GM12878 (cell line): Measurements from ENCODE around the gene ITGA2. TPM values are rescaled to one million over a fixed set of nuclear protein-coding genes. Genes with fewer than 3 reads are reported as not detected.

Experiments used
- ATAC-seq: fragments of 200-7000 bp; cut with Tn5 transposase; 3 replicates; pipeline ENCODE4 v1.9.1; 2020; ENCODE audit warnings: mild to moderate bottlenecking, moderate library complexity
- BruUV-seq: library from RNA; stranded (reverse); fragments of 400-500 nt; replicated peaks from 2 replicates; lab custom pipeline; 2021; lab: Mats Ljungman, UMichigan
- CTCF ChIA-PET: fragments of 300-600 bp; sonication (Branson Sonifier 250); formaldehyde crosslinking; extraction: SDS; loops from one replicate; lab custom pipeline; 2021; ENCODE audit warnings: inconsistent platforms; lab: Yijun Ruan, JAX
- POLR2A ChIA-PET: fragments of 350-600 bp; formaldehyde crosslinking; extraction: SDS; loops from one replicate; lab custom pipeline; 2021; ENCODE audit warnings: inconsistent platforms; lab: Charles Lee
- RAD21 ChIA-PET: fragments of 300-600 bp; sonication (Branson Sonifier 250); formaldehyde crosslinking; loops from one replicate; lab custom pipeline; 2023; ENCODE audit warnings: antibody characterized with exemption; ENCODE audit not compliant: unreplicated experiment; lab: Charles Lee
- SMC1A ChIA-PET: fragments of 300-600 bp; sonication (Branson Sonifier 250); formaldehyde crosslinking; loops from one replicate; lab custom pipeline; 2023; ENCODE audit not compliant: unreplicated experiment, uncharacterized antibody; lab: Charles Lee
- DNase-seq: peaks from one replicate; pipeline ENCODE4 v3.0.0-alpha.2; 2011; ENCODE audit warnings: low read depth, low spot score
- FAIRE-seq: peaks from 3 replicates; lab custom pipeline; 2011; peaks lifted over from hg19 to GRCh38; lab: Jason Lieb, UNC
- H2AFZ ChIP-seq: 2 replicates; pipeline ENCODE4 v1.6.0; 2011; ENCODE audit warnings: low read depth, low read length, control low read depth; ENCODE audit not compliant: control insufficient read depth
- H3K27ac ChIP-seq: 2 replicates; pipeline ENCODE4 v1.5.1; 2011; ENCODE audit warnings: control low read depth; ENCODE audit not compliant: control insufficient read depth, insufficient read depth
- H3K27me3 ChIP-seq, 2 experiments: replicated peaks in 1 of 2; 2 replicates each; pipeline versions ENCODE4 v1.6.0 to v1.6.1; 2011; ENCODE audit warnings: low read length in 1 of 2; ENCODE audit not compliant: control insufficient read depth in 2 of 2, insufficient read depth in 2 of 2
- H3K36me3 ChIP-seq, 2 experiments: 2 replicates each; pipeline ENCODE4 v1.5.1; 2011; ENCODE audit warnings: low read length in 1 of 2; ENCODE audit not compliant: control insufficient read depth in 2 of 2, insufficient read depth in 2 of 2
- H3K4me1 ChIP-seq: 2 replicates; pipeline ENCODE4 v1.6.1; 2011; ENCODE audit warnings: mild to moderate bottlenecking, low read length, moderate library complexity, mixed read lengths; ENCODE audit not compliant: control insufficient read depth, insufficient read depth
- H3K4me2 ChIP-seq: 2 replicates; pipeline ENCODE4 v1.6.0; 2011; ENCODE audit warnings: control low read depth; ENCODE audit not compliant: control insufficient read depth, insufficient read depth
- H3K4me3 ChIP-seq: fragments of 200-600 bp; sonication (generic); 2 replicates; pipeline ENCODE4 v1.5.1; 2016
- H3K79me2 ChIP-seq: 2 replicates; pipeline ENCODE4 v1.6.0; 2011; ENCODE audit warnings: low read length; ENCODE audit not compliant: control insufficient read depth, insufficient read depth
- H3K9ac ChIP-seq: 2 replicates; pipeline ENCODE4 v1.8.0; 2011; ENCODE audit warnings: low read length, control low read depth, mixed read lengths; ENCODE audit not compliant: control insufficient read depth, insufficient read depth
- H3K9me3 ChIP-seq: replicated peaks from 3 replicates; pipeline ENCODE4 v1.5.1; 2011; ENCODE audit warnings: mild to moderate bottlenecking, low read length; ENCODE audit not compliant: control insufficient read depth, insufficient read depth
- H4K20me1 ChIP-seq: 2 replicates; pipeline ENCODE4 v1.6.0; 2011; ENCODE audit not compliant: control insufficient read depth, insufficient read depth
- SMAD5 ChIP-seq: IDR thresholded peaks from 2 replicates; pipeline ENCODE4 v1.6.1; 2016; ENCODE audit warnings: antibody characterized with exemption, low read depth
- SMARCA5 ChIP-seq: fragments of 450-650 bp; IDR thresholded peaks from 2 replicates; pipeline ENCODE4 v1.6.1; 2017; ENCODE audit warnings: mild to moderate bottlenecking
- SP1 ChIP-seq: IDR thresholded peaks from one replicate; pipeline ENCODE4 v1.6.1; 2011; ENCODE audit warnings: low read depth, low read length
- SREBF2 ChIP-seq: IDR thresholded peaks from 2 replicates; pipeline ENCODE4 v1.6.1; 2012; ENCODE audit warnings: mild to moderate bottlenecking, low read length
- ZNF384 ChIP-seq: IDR thresholded peaks from 2 replicates; pipeline ENCODE4 v1.6.1; 2012; ENCODE audit warnings: low read depth, mild to moderate bottlenecking, low read length, improper control_type of control experiment, borderline replicate concordance
- WGBS: methylation state at CpG from one replicate; pipeline ENCODE4 v1.1.6; 2016; ENCODE audit warnings: low lambda C conversion rate; ENCODE audit not compliant: insufficient replicate concordance, insufficient coverage; ENCODE audit errors: missing lambda C conversion rate; 5-methylcytosine and 5-hydroxymethylcytosine counted together
- in situ Hi-C: fragments of 300-500 bp; cut with MboI; formaldehyde crosslinking; loops from 9 replicates; pipeline ENCODE4 v1.14.3; 2018; ENCODE audit warnings: mixed read lengths
- intact Hi-C: fragments of 100-400 bp; cut with micrococcal nuclease; formaldehyde crosslinking; loops from one replicate; pipeline ENCODE4 v1.14.2; 2022; ENCODE audit not compliant: unreplicated experiment
- polyA plus RNA-seq, 11 experiments: library from polyadenylated mRNA; depleted of rRNA in 4 of 11; unstranded in 6 of 11; stranded (reverse) in 5 of 11; fragments of >200 nt; fragmentation: Nextera tagmentation in 4 of 11; fragmentation: Illumina TruSeq in 1 of 11; extraction: Ambion mirVana in 4 of 11; extraction: Trizol in 1 of 11; gene quantifications; 1 replicate in 1 of 11; 2 replicates in 10 of 11; pipeline versions ENCODE4 v1.2.1 to v1.2.3, GENCODE V29; 2011 to 2016; ENCODE audit warnings: inconsistent platforms in 2 of 11, missing spikeins in 2 of 11, low read depth in 1 of 11
- total RNA-seq, 4 experiments: library from RNA; depleted of rRNA in 3 of 4; stranded (reverse); fragments of >200 nt in 3 of 4; fragmentation: Illumina TruSeq in 1 of 4; extraction: Trizol in 1 of 4; gene quantifications; 2 replicates each; pipeline versions ENCODE4 v1.2.1 to v1.2.3, GENCODE V29; 2013 to 2021
- TF ChIP-seq, protein P1 (sequence below): fragments of 450-650 bp; IDR thresholded peaks from 2 replicates; pipeline ENCODE4 v1.6.1; 2017; ENCODE audit warnings: borderline replicate concordance
- TF ChIP-seq, protein P2 (sequence below): IDR thresholded peaks from 2 replicates; pipeline ENCODE4 v1.6.1; 2011; ENCODE audit warnings: mild to moderate bottlenecking, low read depth, low read length, moderate library complexity; ENCODE audit not compliant: insufficient replicate concordance
- TF ChIP-seq, protein P3 (sequence below): fragments of 450-650 bp; IDR thresholded peaks from 2 replicates; pipeline ENCODE4 v1.6.1; 2014; ENCODE audit warnings: mild to moderate bottlenecking

The ITGA2 gene
- total and polyA plus RNA-seq, 10 of the 15 experiments (the other 5 are each of a cell fraction or from before 2014, with no cell fraction given) = under 0.01 to 0.13 (median 0.03) TPM; not detected in 6

DNA sequence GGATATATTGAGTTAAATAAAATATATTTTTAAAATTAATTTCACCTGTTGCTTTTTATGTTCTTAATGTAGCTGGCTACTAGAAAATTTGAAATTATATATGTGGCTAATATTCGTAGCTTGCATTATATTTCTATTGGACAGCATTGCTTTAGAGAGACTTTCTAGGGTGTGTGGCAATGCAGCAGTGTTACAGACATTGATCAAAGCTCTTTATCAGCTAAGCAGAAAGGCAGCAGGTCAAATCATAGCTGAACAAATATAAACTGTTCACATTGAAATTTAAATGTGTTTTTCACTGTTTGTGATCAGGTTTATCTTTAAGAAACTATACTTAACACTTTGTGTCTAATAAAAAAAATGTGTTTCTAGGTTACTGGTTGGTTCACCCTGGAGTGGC, 52.6 kb downstream of the ITGA2 start:
- Histone ChIP-seq H3K9me3 (no peaks in the 10 kb centered on the region), H3K4me3 (no peak overlapping the region), H3K27me3 (no peaks in the 10 kb centered on the region), H2AFZ (no peak overlapping the region), H3K4me2 (no peak overlapping the region), H4K20me1 (no peaks in the 10 kb centered on the region), H3K9ac (no peak overlapping the region), H3K4me1 (peaks cover 4% of the 10 kb centered on the region; the same call in 1 of the 2 replicates), H3K36me3 (no peaks in the 10 kb centered on the region), H3K27ac (no peak overlapping the region), H3K79me2 (no peaks in the 10 kb centered on the region)
- ChIA-PET SMC1A (interaction anchor here (0.9 to 1.5 kb wide), 2 partner anchors 11 to 126 kb away, joined by 3 read pairs; no protein-coding TSS in a partner anchor), CTCF (interaction anchor here (1.4 to 2.6 kb wide), 2 partner anchors 18 to 126 kb away, joined by 3 to 7 read pairs; no protein-coding TSS in a partner anchor), POLR2A (no interaction called here), RAD21 (no interaction called here)
- no peak for ATAC-seq
- no peak for DNase-seq
- intact Hi-C loops (loop anchor here (5.0 kb wide), 1 partner anchor 94 kb away; no protein-coding TSS in a partner anchor), in situ Hi-C loops (no loop called here)
- WGBS = 0% methylated on average over 1 of the region's 1 CpG
- no peak for FAIRE-seq
- BruUV-seq = no TSS peak
- TF ChIP-seq ZNF384 (no peak), SMARCA5 (no peak), SREBF2 (no peak), SP1 (no peak), SMAD5 (no peak)
- TF ChIP-seq, protein P1, sequence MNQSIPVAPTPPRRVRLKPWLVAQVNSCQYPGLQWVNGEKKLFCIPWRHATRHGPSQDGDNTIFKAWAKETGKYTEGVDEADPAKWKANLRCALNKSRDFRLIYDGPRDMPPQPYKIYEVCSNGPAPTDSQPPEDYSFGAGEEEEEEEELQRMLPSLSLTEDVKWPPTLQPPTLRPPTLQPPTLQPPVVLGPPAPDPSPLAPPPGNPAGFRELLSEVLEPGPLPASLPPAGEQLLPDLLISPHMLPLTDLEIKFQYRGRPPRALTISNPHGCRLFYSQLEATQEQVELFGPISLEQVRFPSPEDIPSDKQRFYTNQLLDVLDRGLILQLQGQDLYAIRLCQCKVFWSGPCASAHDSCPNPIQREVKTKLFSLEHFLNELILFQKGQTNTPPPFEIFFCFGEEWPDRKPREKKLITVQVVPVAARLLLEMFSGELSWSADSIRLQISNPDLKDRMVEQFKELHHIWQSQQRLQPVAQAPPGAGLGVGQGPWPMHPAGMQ = no peak
- TF ChIP-seq, protein P2, sequence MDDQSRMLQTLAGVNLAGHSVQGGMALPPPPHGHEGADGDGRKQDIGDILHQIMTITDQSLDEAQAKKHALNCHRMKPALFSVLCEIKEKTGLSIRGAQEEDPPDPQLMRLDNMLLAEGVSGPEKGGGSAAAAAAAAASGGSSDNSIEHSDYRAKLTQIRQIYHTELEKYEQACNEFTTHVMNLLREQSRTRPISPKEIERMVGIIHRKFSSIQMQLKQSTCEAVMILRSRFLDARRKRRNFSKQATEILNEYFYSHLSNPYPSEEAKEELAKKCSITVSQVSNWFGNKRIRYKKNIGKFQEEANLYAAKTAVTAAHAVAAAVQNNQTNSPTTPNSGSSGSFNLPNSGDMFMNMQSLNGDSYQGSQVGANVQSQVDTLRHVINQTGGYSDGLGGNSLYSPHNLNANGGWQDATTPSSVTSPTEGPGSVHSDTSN = no peak
- TF ChIP-seq, protein P3, sequence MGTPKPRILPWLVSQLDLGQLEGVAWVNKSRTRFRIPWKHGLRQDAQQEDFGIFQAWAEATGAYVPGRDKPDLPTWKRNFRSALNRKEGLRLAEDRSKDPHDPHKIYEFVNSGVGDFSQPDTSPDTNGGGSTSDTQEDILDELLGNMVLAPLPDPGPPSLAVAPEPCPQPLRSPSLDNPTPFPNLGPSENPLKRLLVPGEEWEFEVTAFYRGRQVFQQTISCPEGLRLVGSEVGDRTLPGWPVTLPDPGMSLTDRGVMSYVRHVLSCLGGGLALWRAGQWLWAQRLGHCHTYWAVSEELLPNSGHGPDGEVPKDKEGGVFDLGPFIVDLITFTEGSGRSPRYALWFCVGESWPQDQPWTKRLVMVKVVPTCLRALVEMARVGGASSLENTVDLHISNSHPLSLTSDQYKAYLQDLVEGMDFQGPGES = no peak
